ENCODE measurements around the gene LYZL2.

- TF ChIP-seq GABPA (IDR thresholded peaks at IDR 0.05; ENCODE audit: low read depth): no peak
- TF ChIP-seq CTCF (IDR thresholded peaks at IDR 0.05; ENCODE audit: insufficient read depth, low read length): no peak
- TF ChIP-seq, protein P1, sequence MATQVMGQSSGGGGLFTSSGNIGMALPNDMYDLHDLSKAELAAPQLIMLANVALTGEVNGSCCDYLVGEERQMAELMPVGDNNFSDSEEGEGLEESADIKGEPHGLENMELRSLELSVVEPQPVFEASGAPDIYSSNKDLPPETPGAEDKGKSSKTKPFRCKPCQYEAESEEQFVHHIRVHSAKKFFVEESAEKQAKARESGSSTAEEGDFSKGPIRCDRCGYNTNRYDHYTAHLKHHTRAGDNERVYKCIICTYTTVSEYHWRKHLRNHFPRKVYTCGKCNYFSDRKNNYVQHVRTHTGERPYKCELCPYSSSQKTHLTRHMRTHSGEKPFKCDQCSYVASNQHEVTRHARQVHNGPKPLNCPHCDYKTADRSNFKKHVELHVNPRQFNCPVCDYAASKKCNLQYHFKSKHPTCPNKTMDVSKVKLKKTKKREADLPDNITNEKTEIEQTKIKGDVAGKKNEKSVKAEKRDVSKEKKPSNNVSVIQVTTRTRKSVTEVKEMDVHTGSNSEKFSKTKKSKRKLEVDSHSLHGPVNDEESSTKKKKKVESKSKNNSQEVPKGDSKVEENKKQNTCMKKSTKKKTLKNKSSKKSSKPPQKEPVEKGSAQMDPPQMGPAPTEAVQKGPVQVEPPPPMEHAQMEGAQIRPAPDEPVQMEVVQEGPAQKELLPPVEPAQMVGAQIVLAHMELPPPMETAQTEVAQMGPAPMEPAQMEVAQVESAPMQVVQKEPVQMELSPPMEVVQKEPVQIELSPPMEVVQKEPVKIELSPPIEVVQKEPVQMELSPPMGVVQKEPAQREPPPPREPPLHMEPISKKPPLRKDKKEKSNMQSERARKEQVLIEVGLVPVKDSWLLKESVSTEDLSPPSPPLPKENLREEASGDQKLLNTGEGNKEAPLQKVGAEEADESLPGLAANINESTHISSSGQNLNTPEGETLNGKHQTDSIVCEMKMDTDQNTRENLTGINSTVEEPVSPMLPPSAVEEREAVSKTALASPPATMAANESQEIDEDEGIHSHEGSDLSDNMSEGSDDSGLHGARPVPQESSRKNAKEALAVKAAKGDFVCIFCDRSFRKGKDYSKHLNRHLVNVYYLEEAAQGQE (IDR thresholded peaks at IDR 0.05; ENCODE audit: insufficient replicate concordance, low read depth): no peak
- TF ChIP-seq POLR2AphosphoS5 (IDR thresholded peaks at IDR 0.05; ENCODE audit: low read depth): no peak
Observed at GRCh38 chr10:30607814-30608213, 21.7 kb downstream of the LYZL2 start.

Measured in HL-60 (cell line).